GM21786 (cell line): ENCODE data around the gene DHX36.

Experiments used
- ATAC-seq: cut with Tn5 transposase; IDR thresholded peaks from one replicate; pipeline ENCODE4 v1.9.1; 2021; ENCODE audit not compliant: unreplicated experiment

Gene DHX36

GRCh38 chr3:154227531-154227930 lies 96.8 kb downstream of the DHX36 start:
- ATAC-seq = no peak

- no peak for ATAC-seq
Observed at GRCh38 chr3:154225536-154225935, 98.8 kb downstream of the DHX36 start.

- no peak for ATAC-seq
Observed at GRCh38 chr3:154224866-154225265, 99.4 kb downstream of the DHX36 start.

- no peak for ATAC-seq
Observed at GRCh38 chr3:154224366-154224765, 99.9 kb downstream of the DHX36 start.

GRCh38 chr3:154223519-154223918 lies 100.8 kb downstream of the DHX36 start:
- no peak for ATAC-seq
